ENCODE data around the gene CDC14C.

GRCh38 chr7:48938539-48939295 is 14.4 kb downstream of the CDC14C start:
- TF ChIP-seq CTCF (conservative IDR thresholded peaks at IDR 0.05 in 1 of 2, IDR thresholded peaks at IDR 0.05 in 1 of 2; ENCODE audit: extremely low read depth in 1 of 2, insufficient read depth in 1 of 2, low read depth in 1 of 2, low read length in 2 of 2) (no peak), EZH2 (IDR thresholded peaks at IDR 0.05; ENCODE audit: borderline replicate concordance, low read length) (no peak)
